K562 (cell line): ENCODE results near the gene USP16. TPM values are rescaled to one million over a fixed set of nuclear protein-coding genes. Genes with fewer than 3 reads are reported as not detected.
A peak's percentile ranks its signal among the peaks of the same experiment; 100 is the strongest.

ENCODE experiments used
- ATAC-seq: fragments of 200-7000 bp; cut with Tn5 transposase; 3 replicates; pipeline ENCODE4 v1.9.1; 2020; ENCODE audit warnings: moderate library complexity
- BruUV-seq: library from RNA; stranded (reverse); fragments of 400-500 nt; replicated peaks from 2 replicates; lab custom pipeline; 2021; lab: Mats Ljungman, UMichigan
- CTCF ChIA-PET: fragments of 300-600 bp; formaldehyde crosslinking; extraction: SDS; loops from one replicate; lab custom pipeline; 2021; ENCODE audit warnings: low intra/inter-chr PET ratio; lab: Yijun Ruan, JAX
- POLR2A ChIA-PET: fragments of 300-600, 350-650 bp; sonication (Branson Sonifier 250); formaldehyde crosslinking; extraction: SDS; loops from one replicate; lab custom pipeline; 2021; ENCODE audit warnings: antibody characterized with exemption, inconsistent platforms; lab: Yijun Ruan, JAX
- DNase-seq, 4 experiments: peaks; one replicate each; pipeline versions ENCODE4 v3.0.0 to v3.0.0-alpha.2; 2011 to 2018; ENCODE audit warnings: low spot score in 3 of 4, mixed read lengths in 3 of 4; ENCODE audit errors: extremely low read depth in 1 of 4
- FAIRE-seq: peaks from 2 replicates; lab custom pipeline; 2011; peaks lifted over from hg19 to GRCh38; lab: Jason Lieb, UNC
- H2AFZ ChIP-seq: 2 replicates; pipeline ENCODE4 v1.6.0; 2011; ENCODE audit warnings: low read depth, low read length, control low read depth, inconsistent platforms
- H3K27ac ChIP-seq: fragments of 200-600 bp; 3 replicates; pipeline ENCODE4 v1.8.0; 2011; ENCODE audit warnings: low read depth, mild to moderate bottlenecking, control low read depth, inconsistent platforms, low read length, moderate library complexity, mixed read lengths; ENCODE audit errors: extremely low read depth
- H3K27me3 ChIP-seq, 2 experiments: fragments of 300-600 bp in 1 of 2; 2 replicates in 1 of 2; 3 replicates in 1 of 2; pipeline versions ENCODE4 v1.6.0 to v1.8.0; 2011; ENCODE audit warnings: inconsistent platforms in 2 of 2, low read length in 2 of 2, mild to moderate bottlenecking in 1 of 2, mixed read lengths in 1 of 2, moderate library complexity in 1 of 2; ENCODE audit not compliant: control insufficient read depth in 2 of 2, insufficient read depth in 2 of 2
- H3K36me3 ChIP-seq: fragments of 300-600 bp; 3 replicates; pipeline ENCODE4 v1.8.0; 2011; ENCODE audit warnings: mild to moderate bottlenecking, low read length, inconsistent platforms; ENCODE audit not compliant: control insufficient read depth, insufficient read depth
- H3K4me1 ChIP-seq, 2 experiments: fragments of 200-600 bp in 1 of 2; replicated peaks in 1 of 2; 2 replicates in 1 of 2; 3 replicates in 1 of 2; pipeline versions ENCODE4 v1.5.1 to v1.8.0; 2011; ENCODE audit warnings: inconsistent platforms in 2 of 2, low read length in 2 of 2, mild to moderate bottlenecking in 1 of 2, mixed read lengths in 1 of 2, moderate library complexity in 1 of 2; ENCODE audit not compliant: control insufficient read depth in 2 of 2, insufficient read depth in 2 of 2
- H3K4me2 ChIP-seq: 2 replicates; pipeline ENCODE4 v1.6.1; 2011; ENCODE audit warnings: low read length, control low read depth, inconsistent platforms, mixed read lengths; ENCODE audit not compliant: insufficient read depth
- H3K4me3 ChIP-seq: fragments of 200-600 bp; sonication (generic), shearing (Covaris generic); 2 replicates; pipeline ENCODE4 v1.5.1; 2016; ENCODE audit warnings: control low read depth, inconsistent platforms
- H3K79me2 ChIP-seq: fragments of 200-600 bp; 3 replicates; pipeline ENCODE4 v1.8.0; 2011; ENCODE audit warnings: low read length, inconsistent platforms; ENCODE audit not compliant: control insufficient read depth, insufficient read depth
- H3K9ac ChIP-seq, 2 experiments: 2 replicates each; pipeline versions ENCODE4 v1.6.0 to v1.6.1; 2011; ENCODE audit warnings: low read depth in 2 of 2, low read length in 2 of 2, control low read depth in 1 of 2, inconsistent platforms in 1 of 2, mild to moderate bottlenecking in 1 of 2, mixed read lengths in 1 of 2; ENCODE audit not compliant: insufficient read depth in 1 of 2
- H3K9me1 ChIP-seq: one replicate; pipeline ENCODE4 v1.6.0; 2011; ENCODE audit warnings: inconsistent platforms, mild to moderate bottlenecking, low read length, moderate library complexity; ENCODE audit not compliant: control insufficient read depth, insufficient read depth
- H3K9me3 ChIP-seq: replicated peaks from 2 replicates; pipeline ENCODE4 v1.5.1; 2011; ENCODE audit warnings: low read depth, low read length, inconsistent platforms; ENCODE audit not compliant: control insufficient read depth, insufficient read depth
- H4K20me1 ChIP-seq: replicated peaks from 2 replicates; pipeline ENCODE4 v1.6.1; 2011; ENCODE audit warnings: low read length, inconsistent platforms, mixed read lengths; ENCODE audit not compliant: control insufficient read depth, insufficient read depth
- C11orf30 ChIP-seq: fragments of 450-650 bp; IDR thresholded peaks from 2 replicates; pipeline ENCODE4 v1.6.1; 2016; ENCODE audit warnings: low read depth, mild to moderate bottlenecking
- KLF13 ChIP-seq: fragments of 450-650 bp; IDR thresholded peaks from 2 replicates; pipeline ENCODE4 v1.6.1; 2016; ENCODE audit warnings: missing genetic modification characterization, low read depth, mild to moderate bottlenecking, missing compliant biosample characterization, moderate library complexity, borderline replicate concordance
- MAFF ChIP-seq: IDR thresholded peaks from 2 replicates; pipeline ENCODE4 v1.6.1; 2012; ENCODE audit warnings: low read length, improper control_type of control experiment
- MAFG ChIP-seq: fragments of 450-650 bp; conservative IDR thresholded peaks from 2 replicates; pipeline ENCODE4 v1.6.1; 2016; ENCODE audit warnings: missing genetic modification characterization, missing compliant biosample characterization
- NR1H2 ChIP-seq: sonication (generic); formaldehyde crosslinking; IDR thresholded peaks from 2 replicates; pipeline ENCODE4 v1.4.0; 2020; ENCODE audit warnings: mild to moderate bottlenecking, missing genetic modification reagents
- RHOXF2B ChIP-seq: fragments of 250-450 bp; sonication (Bioruptor Pico); conservative IDR thresholded peaks from 2 replicates; pipeline ENCODE4 v1.5.1; 2021
- SIN3B ChIP-seq: fragments of 450-650 bp; IDR thresholded peaks from 2 replicates; pipeline ENCODE4 v1.6.1; 2017; ENCODE audit warnings: low read depth, mild to moderate bottlenecking, moderate library complexity
- USF2 ChIP-seq: sonication (generic); formaldehyde crosslinking; IDR thresholded peaks from 2 replicates; pipeline ENCODE4 v1.5.0; 2020; ENCODE audit warnings: missing genetic modification reagents
- ZNF316 ChIP-seq: fragments of 450-650 bp; IDR thresholded peaks from 2 replicates; pipeline ENCODE4 v1.6.1; 2016
- ZNF324 ChIP-seq: fragments of 250-450 bp; sonication (Bioruptor Pico); IDR thresholded peaks from 2 replicates; pipeline ENCODE4 v1.4.0; 2020; ENCODE audit warnings: mild to moderate bottlenecking
- ZNF518B ChIP-seq: fragments of 250-450 bp; sonication (Bioruptor Pico); IDR thresholded peaks from 2 replicates; pipeline ENCODE4 v1.5.0; 2021; ENCODE audit warnings: mild to moderate bottlenecking, moderate library complexity
- WGBS: fragments of 100-300 bp; shearing (Covaris generic); methylation state at CpG from one replicate; pipeline ENCODE4 v1.1.6; 2016; ENCODE audit warnings: low coverage, mixed read lengths; ENCODE audit not compliant: insufficient coverage; ENCODE audit errors: missing lambda C conversion rate; 5-methylcytosine and 5-hydroxymethylcytosine counted together
- in situ Hi-C: fragments of 300-500 bp; cut with MboI; formaldehyde crosslinking; loops from 4 replicates; pipeline ENCODE4 v1.15.0; 2018; ENCODE audit warnings: inconsistent platforms, mixed read lengths
- intact Hi-C: fragments of 100-400 bp; cut with micrococcal nuclease; formaldehyde crosslinking; loops from 2 replicates; pipeline ENCODE4 v1.14.2; 2022
- polyA plus RNA-seq, 8 experiments: library from polyadenylated mRNA; depleted of rRNA in 4 of 8; stranded (reverse) in 5 of 8; unstranded in 3 of 8; fragments of >200 nt; fragmentation: Nextera tagmentation in 2 of 8; fragmentation: Illumina TruSeq in 1 of 8; extraction: Ambion mirVana in 2 of 8; extraction: Trizol in 1 of 8; gene quantifications; 2 replicates each; pipeline versions ENCODE4 v1.2.1 to v1.2.3, GENCODE V29; 2011 to 2014; ENCODE audit warnings: inconsistent platforms in 1 of 8, missing spikeins in 1 of 8
- total RNA-seq, 7 experiments: library from RNA; depleted of rRNA in 6 of 7; stranded (reverse); fragments of >200 nt in 6 of 7; fragmentation: Illumina TruSeq in 2 of 7; extraction: Trizol in 2 of 7; gene quantifications; 2 replicates each; pipeline versions ENCODE4 v1.2.1 to v1.2.3, GENCODE V29; 2011 to 2021; ENCODE audit warnings: low replicate concordance in 1 of 7
- TF ChIP-seq, protein P1 (sequence below): fragments of 450-650 bp; IDR thresholded peaks from 2 replicates; pipeline ENCODE4 v1.6.1; 2016; ENCODE audit warnings: missing biosample characterization, missing genetic modification characterization

Gene USP16
- total and polyA plus RNA-seq, 9 of the 15 experiments (the other 6 are each of a cell fraction or from before 2014, with no cell fraction given) = 38.4 to 90.9 (median 62.8) TPM

- Histone ChIP-seq H4K20me1 (no peaks in the 10 kb centered on the region), H3K9ac (no peak overlapping the region), H3K4me2 (no peak overlapping the region), H3K36me3 (peaks cover 11% of the 10 kb centered on the region; the same call in 1 of the 3 replicates), H3K79me2 (peaks cover 10% of the 10 kb centered on the region; the same call in 2 of the 3 replicates), H3K27me3 (no peaks in the 10 kb centered on the region), H2AFZ (no peak overlapping the region), H3K4me1 (peaks cover 6 to 18% of the 10 kb centered on the region in 2 experiments; a peak in 3 of 5 replicates), H3K27ac (no peak overlapping the region), H3K9me1 (no peaks in the 10 kb centered on the region), H3K9me3 (no peaks in the 10 kb centered on the region), H3K4me3 (no peak overlapping the region)
- ChIA-PET POLR2A (interaction anchor here (1.5 to 2.8 kb wide), 3 partner anchors 11 to 17 kb away, joined by 4 to 19 read pairs (median 4); partner anchors contain the start of genes LTN1 and USP16), CTCF (no interaction called here)
- 61% methylated on average over 3 of the region's 3 CpGs for WGBS
- TF ChIP-seq MAFF (peak; percentile 45; the same call in 1 of the 2 replicates), RHOXF2B (no peak), SIN3B (no peak), MAFG (peak; percentile 55), USF2 (CRISPR knock-in tag) (no peak), C11orf30 (peak; percentile 66), NR1H2 (CRISPR knock-in tag) (no peak), ZNF316 (peak; percentile 82), KLF13 (tag) (no peak), ZNF518B (CRISPR knock-in tag) (no peak), ZNF324 (no peak)
- TF ChIP-seq, protein P1, sequence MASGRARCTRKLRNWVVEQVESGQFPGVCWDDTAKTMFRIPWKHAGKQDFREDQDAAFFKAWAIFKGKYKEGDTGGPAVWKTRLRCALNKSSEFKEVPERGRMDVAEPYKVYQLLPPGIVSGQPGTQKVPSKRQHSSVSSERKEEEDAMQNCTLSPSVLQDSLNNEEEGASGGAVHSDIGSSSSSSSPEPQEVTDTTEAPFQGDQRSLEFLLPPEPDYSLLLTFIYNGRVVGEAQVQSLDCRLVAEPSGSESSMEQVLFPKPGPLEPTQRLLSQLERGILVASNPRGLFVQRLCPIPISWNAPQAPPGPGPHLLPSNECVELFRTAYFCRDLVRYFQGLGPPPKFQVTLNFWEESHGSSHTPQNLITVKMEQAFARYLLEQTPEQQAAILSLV (tag) = no peak
- in situ Hi-C loops = no loop called here
- BruUV-seq = no TSS peak
- no peak for FAIRE-seq
- DNase-seq = no peak
- ATAC-seq = no peak
- intact Hi-C loops = no loop called here
Measured at GRCh38 chr21:29007135-29007534, 17.3 kb upstream of the USP16 start.
